MM.1S (cell line): ENCODE data around the gene DDX39B.

Experiments
- EZH2 ChIP-seq: fragments of 300-600 bp; sonication (generic); optimal IDR thresholded peaks from 2 replicates; pipeline ENCODE3; 2017; ENCODE audit warnings: low read depth, mild to moderate bottlenecking, antibody characterized with exemption, low read length, mixed read lengths
- EZH2phosphoT487 ChIP-seq: fragments of 300-600 bp; sonication (generic); IDR thresholded peaks from 2 replicates; pipeline ENCODE4 v1.6.1; 2018; ENCODE audit warnings: antibody characterized with exemption, low read length

DNA sequence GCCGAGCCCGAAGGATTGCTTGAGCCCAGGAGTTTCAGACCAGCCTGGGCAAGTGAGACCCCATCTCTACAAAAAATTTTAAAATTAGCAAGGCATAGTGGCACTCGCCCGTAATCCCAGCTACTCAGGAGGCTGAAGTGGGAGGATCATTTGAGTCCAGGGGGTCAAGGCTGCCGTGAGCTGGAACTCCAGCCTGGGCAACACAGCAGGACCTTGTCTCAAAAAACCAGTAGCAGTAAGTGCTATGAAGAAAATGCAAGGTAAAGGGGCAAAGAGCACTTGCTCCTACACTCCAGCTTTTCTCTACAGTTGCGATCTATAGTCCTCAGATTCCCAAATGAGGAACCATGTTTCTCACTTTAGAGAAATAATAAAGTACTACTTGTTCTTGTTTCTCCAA is 1.8 kb upstream of the DDX39B start:
- no peak for TF ChIP-seq EZH2phosphoT487
- TF ChIP-seq EZH2 = no peak
